Lung microvascular endothelial cell (primary cell): ENCODE data around the gene CAPN5. TPM values are rescaled to one million over a fixed set of nuclear protein-coding genes. Genes with fewer than 3 reads are reported as not detected.
"Not testable (repeated sequence)": the region's sequence is repeated elsewhere in the genome, so short reads cannot be mapped to it uniquely, and the experiment has no call there.

Experiments
- DNase-seq, 2 donors: peaks; one replicate each; pipeline versions ENCODE4 v3.0.0 to v3.0.0-alpha.2; 2010; ENCODE audit warnings: low read depth in 2 of 2
- total RNA-seq: library from RNA; depleted of rRNA; stranded (reverse); fragments of >200 nt; gene quantifications from 2 replicates; pipeline ENCODE4 v1.2.1, GENCODE V29; 2014

CAPN5 gene
- total RNA-seq, 1 donor from 2014 or later: 1.8 TPM

DNA sequence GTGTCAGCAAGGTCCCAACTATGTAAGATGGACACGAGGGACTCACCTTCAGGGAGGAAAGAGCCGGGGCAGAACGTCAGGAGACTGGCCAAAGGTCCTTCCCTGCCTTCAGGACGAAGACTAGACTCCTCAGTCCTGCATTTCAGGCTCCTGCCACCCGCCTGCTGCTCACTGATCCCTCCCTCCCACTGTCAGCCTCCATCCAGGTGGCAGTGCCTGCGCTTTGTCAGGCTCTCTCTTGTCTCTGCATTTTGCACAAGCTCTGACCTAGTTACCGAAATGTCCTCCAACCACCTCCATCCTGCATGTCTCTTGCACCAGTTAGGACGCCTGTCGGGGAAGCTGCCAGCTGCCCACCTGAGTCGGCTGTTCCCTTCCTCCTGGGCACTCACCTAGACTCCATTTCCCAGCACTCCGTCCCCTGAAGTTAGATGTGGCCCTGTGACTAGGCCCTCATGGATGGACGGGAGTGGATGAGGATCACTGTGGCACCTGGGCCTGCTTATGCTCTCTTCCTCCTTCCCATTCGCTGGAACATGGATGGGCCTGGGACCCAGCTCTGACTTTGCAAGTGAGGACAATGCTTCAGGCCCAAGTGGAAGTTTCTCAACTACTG is 24.6 kb upstream of the CAPN5 start:
- no peak for DNase-seq

DNA sequence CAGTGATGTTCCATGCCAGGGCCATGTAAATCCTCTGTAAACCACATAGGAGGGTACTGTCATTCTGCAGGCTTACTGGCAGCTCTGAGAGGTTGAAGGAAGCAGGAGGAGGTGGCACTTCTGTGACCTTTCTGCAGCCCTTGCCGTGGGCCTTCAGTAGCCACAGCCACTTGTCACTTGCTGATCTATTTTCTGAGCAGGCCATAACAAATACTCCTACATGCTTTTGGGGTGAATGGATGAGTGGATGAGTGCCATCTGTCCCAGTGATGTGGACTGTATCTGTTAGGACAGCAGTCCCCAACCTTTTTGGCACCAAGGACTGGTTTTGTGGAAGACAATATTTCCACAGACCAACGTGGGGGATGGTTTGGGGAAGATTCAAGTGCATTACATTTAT is 22.4 kb upstream of the CAPN5 start:
- DNase-seq: no peak

DNA sequence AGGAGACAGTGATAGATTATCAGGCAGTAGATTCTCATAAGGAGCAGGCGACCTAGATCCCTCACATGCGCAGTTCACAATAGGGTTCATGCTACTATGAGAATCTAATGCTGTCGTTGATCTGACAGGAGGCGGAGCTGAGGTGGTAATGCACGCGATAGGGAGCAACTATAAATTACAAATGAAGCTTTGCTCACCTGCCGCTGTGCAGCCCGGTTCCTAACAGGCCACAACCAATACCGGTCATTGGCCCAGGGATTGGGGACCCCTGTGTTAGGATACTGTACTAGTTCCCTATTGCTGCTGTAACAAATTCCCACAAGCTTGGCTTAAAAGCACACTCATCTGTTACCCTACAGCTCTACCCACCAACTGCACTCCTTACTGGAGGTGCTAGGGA is 21.9 kb upstream of the CAPN5 start:
- no peak for DNase-seq

DNA sequence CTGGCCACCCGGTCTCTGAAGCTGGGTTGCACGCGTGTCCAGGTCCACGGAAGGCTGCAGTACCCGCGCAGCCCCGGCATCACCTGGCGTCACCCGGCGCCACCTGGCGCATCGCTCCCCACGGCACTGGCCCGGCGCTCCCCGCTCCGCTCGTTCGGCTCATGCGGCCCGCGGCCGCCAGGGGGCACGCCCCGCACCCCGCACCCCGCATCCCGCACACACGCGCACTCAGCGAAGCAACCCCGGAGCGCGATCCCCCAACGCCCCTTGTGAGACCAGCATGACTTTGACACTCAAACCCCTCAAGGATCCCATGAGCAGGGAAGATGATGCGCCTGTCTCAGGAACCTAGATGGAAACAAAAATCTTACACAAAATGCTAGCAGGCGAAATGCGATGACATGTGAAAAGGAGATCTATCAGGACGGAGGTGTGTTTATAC is 20.7 kb upstream of the CAPN5 start:
- peak; percentile 14 to 50 for DNase-seq

DNA sequence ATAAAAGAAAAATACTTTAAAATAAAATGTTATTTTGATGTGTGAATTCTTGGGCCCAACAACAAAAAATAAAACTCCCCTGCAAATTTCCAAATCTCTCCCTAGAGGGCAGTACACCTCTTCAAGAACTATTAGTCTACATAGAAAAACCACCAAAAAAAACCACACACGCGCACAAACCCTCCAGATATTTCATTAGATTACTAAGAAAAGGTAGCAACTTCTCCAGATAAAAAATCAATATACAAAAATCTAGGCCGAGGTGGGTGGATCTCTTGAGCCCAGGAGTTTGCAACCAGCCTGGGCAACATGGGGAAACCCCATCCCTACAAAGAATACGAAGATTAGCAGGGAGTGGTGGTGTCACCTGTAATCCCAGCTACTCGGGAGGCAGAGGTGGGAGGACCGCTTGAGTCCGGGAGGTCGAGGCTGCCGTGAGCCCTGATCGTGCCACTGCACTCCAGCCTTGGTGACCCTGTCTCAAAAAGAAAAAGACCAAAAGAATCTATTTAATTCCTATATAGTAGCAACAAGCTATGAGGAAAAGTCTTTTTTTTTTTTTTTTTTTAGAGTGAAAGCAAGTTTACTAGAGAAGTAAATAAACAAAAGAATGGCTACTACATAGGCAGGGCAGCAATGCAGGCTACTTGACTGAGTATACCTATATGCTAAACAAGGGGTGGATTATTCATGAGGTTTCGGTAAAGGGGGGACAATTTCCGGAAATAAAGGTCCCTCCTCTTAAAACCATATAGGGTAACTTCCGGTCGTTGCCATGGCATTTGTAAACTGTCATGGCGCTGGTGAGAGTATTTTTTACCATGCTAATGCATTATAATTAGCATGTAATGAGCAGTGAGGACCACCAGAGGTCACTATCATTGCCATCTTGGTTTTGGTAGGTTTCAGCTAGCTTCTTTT is 19.5 kb upstream of the CAPN5 start:
- DNase-seq: peak; percentile 94

DNA sequence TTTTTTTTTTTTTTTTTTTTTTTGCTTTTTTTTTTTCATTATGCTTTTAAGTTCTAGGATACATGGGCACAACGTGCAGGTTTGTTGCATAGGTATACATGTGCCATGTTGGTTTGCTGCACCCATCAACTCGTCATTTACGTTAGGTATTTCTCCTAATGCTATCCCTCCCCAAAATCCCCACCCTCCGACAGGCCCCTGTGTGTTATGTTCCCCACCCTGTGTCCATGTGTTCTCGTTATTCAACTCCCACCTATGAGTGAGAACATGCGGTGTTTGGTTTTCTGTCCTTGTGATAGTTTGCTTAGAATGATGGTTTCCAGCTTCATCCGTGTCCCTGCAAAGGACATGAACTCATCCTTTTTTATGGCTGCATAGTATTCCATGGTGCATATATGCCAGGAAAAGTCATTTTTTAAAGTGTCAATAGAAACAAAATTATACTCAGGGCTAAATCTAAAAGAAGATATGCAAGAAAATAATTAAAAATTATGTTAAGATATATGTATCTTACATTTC is 18.8 kb upstream of the CAPN5 start:
- not testable (repeated sequence) for DNase-seq

DNA sequence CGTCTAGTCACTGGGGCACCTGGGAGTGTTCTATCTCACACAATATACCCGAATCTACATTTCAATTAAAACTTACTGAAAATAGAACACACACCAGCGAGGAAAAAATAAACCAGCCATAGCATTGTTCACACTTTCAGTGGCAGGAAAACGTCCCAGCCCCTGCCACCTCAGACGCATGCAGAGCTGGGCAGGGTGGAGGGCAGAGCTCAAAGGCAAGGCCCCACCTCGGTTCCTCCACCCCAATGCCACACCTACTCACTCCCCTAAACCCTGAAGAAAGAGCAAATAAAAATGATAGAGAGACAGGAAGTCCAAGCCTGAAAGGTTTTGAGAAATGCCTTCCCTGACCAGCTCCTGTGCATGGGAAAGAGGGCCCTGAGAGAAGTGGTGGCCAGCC is 17.7 kb upstream of the CAPN5 start:
- DNase-seq: no peak

DNA sequence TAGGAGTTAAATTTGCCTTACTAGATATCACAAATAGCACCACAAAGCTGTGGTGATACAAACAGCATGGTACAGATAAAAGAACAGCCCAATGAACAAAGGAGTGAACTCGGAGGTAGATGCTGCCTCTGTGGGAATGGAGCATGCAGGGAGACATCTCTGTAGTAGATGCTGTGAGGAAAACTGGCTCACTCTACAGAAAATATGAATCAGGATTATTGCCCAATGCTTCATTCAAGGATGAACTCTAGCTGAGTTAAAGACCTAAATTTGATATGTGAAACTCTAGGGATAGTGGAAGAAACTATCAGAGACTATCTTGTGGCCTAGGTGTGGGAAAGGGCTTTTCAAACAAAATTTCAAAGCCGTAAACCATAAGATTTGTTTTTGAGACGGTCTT is 15.3 kb upstream of the CAPN5 start:
- DNase-seq: no peak

DNA sequence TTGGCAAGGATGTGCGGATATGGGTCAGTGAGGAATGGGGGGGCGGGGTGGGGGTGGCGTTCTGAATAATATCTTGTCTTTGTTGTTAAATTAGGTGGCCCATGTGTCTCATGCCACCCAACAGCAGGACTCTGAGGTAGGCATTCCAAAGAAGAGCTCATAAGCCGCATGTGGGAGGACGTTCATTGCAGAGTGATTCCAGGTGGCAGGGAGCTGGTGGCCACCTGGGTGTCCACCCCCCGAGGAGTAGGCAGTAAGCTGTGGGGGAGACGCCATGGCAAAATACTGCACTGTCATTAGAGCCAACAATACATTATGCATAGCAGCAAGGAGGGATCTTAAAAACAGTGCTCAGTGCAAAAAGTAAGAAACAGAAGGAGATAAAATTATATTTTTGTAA is 14.3 kb upstream of the CAPN5 start:
- DNase-seq: no peak

DNA sequence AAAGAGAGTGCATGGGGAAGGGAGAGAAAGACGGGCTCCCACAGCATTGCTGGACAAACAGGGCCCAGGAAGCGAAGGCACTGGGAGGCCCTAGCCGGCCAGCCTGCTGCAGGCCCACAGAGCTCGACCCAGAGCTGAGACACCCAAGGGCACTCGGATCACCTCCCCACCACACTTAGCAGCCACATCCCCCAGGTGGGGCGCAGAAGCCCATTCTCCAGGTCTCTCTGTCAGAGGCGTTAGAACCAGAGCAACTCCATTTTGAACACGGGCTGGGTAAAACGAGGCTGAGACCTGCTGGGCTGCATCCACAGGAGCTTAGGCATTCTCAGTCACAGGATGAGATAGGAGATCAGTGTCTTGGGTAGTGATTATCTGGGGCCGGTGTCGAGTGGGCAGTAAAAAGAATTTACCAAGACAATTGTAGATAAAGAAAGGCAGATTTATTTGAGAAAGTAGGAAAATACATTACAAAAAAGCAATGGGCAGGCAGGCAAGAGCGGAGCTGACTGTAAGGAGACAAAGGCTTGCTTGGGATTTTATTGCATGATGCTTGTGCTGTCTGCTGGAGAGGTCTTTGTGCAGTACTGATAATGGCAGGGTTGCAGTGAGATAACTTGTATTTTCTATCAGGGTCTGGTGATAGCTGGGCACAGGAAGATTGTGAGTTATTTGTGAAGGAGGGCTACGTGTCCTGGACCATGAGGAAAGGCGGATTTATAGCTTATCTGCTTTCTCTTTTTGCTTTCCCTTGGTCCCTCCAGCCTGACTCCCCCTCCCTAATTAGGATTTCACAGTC is 13.4 kb upstream of the CAPN5 start:
- DNase-seq: no peak

DNA sequence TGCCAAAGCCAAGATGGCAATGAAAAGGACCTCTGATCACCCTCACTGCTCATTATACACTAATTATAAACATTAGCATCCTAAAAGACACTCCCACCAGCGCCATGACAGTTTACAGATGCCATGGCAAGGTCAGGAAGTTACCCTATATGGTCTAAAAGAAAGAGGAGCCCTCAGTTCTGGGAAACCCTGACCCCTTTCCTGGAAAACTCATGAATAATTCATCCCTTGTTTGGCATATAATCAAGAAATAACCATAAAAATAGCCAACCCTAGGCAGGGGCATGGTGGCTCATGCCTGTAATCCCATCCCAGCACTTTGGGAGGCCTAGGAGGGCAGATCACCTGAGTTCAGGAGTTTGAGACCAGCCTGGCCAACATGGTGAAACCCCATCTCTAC is 12.7 kb upstream of the CAPN5 start:
- DNase-seq: no peak

DNA sequence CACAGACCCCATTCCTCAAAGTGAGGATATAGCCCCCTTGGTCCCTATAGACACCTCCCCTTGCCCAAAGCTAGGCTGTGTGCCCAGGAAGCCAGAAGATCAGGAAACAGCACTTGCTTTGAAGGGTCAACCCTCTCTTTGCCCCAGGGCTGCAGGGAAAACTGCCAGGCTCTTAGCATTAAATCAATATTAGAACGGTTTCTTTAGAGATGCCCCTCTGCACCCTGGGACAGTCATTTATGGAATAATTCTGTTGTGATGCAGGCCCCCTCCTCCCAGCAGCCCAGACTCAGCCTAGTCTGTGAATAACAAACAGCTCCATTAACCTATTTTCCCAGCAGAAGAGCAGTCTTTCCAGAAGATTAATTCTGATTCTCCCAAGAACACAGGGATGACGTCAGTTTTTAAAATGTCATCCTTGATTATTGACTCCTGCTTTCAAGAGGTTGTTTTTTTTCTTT is 11.6 kb upstream of the CAPN5 start:
- no peak for DNase-seq

DNA sequence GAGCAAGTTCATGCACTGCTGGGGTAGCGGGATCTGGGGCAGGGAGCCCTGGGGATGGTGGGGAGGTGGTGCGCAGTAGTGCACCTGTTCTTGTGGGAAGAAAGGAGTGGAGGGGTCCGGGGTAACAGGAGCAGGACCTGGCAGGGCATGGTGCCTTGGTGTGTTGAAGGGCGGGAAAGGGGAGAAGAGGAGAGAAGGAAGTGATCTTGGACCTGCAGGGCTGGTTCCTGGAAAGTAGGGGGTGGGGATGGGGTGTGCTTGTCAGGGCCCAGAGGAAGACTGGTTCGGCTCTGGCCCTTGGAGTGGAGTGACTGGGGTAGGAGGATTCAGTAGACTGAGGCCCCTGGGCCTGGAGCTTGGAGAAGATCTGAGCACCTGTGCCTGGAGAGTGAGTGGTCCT is 10.9 kb upstream of the CAPN5 start:
- DNase-seq: no peak

DNA sequence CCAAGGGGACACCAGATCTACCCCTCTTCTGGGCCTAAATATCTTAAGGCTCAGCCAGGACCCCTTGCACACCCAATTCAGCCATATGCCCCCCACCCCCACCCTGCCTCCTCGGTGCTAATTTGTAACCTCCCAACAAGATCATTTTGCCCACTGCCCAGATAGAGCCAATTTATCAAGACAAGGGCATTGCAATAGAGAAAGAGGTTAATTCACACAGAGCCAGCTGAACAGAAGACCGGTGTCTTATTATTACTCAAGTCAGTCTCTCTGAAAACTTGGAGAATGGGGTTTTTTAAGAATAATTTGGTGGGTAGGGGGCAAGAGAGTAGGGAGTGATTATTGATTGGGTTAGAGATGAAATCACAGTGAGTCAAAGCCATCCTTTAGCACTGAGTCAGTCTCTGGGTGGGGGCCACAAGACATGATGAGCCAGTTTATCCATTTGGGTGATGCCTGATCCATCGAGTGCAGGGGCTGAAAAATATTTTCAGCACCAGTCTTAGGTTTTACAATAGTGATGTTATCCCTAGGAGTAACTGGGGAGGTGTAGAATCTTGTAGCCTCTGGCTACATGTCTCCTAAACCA is 9.9 kb upstream of the CAPN5 start:
- DNase-seq: no peak

DNA sequence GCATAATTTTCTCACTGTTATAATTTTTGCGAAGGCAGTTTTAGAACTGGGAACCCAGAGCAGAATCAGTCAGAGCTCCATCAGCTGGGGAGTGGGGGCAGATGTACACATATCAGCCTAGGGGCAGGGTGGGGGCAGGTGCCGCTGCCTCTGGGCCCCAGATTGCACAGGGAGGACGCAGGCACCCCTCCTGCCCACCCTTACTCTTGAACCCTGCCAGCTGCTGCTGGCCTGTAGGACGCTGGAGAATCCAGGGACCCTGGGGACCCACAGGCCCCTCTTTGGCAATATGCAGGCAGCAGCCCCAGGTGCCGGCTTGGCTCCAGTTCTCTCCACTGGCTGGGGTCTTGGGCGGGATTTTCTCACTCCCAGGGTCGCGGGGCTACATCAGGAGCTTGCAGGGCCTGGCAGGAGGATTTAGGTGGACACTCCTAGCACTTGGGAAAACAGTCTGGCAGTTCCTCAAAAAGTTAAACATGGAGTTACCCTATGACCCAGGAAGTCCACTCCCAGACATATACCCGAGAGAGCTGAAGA is 8.8 kb upstream of the CAPN5 start:
- DNase-seq: no peak

DNA sequence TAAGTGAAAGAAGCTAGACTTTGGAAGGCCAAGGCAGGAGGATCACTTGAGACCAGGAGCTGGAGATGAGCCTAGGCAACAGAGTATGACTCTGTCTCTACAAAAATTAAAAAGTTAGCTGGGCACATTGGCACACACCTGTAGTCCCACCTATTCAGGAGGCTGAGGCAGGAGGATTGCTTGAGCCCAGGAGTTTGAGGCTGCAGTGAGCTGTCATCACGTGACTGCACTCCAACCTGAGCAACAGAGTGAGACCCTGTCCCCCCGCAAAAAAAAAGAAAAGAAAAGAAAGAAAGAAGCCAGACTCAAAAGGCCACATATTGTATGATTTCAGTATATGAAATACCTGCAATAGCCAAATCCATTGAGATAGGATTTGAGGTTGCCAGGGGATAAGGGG is 7.9 kb upstream of the CAPN5 start:
- DNase-seq: no peak

DNA sequence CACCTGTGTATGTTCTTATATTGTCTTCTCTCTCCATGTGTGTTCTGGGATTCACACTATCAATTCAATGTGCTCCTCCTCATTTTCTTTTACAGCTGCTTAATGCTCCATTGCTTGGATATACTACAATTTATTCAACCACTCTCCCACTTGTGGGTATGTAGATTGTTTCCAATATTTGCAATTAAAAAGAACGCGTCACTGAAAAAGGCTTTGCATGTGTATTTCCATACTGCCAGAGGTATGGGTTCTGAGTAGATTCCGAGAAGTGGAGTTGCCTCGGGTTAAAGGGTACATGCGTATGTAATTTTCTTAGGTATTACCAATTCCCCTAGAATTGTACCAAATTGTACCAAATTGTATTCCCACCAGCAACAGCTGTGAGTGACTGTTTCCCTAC is 7.0 kb upstream of the CAPN5 start:
- DNase-seq: no peak

DNA sequence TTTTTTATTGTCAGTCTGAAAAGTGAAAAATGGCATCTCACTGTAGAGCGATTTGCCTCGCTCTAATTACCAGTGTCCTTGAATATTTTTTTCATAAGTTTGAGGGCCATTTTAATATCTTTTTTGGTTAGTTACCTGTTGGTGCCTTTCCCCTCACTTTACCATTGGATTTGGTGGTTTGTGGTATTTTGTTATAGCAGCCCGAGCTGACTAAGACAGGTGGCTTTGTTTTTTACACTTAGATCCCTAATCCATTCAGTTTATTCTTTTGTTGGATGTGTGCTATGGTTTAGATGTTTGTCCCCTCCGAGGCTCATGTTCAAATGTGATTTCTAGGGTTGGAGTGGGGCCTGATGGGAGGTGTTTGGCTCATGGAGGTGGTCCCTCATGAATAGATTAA is 6.5 kb upstream of the CAPN5 start:
- no peak for DNase-seq

DNA sequence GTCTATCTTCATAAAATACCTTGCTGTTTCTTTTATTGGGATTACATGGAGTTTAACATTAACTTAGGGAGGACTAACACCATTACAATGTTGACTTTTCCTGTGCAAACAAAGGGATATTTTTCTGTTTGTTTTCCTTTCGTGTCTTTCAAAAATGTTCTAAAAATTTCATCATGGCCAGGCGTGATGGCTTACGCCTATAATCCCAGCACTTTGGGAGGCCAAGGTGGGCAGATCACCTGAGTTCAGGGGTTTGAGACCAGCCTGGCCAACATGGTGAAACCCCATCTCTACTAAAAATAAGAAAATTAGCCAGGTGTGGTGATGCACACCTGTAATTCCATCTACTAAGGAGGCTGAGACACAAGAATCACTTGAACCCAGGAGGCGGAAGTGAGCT is 5.5 kb upstream of the CAPN5 start:
- DNase-seq: not testable (repeated sequence)

DNA sequence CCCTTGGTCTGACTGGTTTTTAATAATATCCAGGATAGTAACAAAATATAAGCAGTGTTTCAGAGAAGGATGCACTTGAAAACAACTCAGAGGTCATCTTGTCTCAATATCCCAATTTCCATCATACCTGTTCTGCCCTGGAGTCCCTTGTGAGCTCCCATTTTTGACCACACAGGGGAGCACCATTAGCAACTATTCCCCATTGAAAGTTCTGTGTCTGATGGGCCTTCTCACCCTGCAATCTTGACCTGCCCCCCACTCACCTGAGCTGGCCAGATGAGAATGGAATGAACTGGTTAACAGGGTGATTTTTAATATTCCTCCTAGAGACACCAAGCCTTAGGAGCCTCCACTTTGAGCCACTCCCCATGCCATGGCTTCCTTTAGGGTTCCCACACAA is 3.8 kb upstream of the CAPN5 start:
- peak in 1 of 2 donors; percentile 15 for DNase-seq

DNA sequence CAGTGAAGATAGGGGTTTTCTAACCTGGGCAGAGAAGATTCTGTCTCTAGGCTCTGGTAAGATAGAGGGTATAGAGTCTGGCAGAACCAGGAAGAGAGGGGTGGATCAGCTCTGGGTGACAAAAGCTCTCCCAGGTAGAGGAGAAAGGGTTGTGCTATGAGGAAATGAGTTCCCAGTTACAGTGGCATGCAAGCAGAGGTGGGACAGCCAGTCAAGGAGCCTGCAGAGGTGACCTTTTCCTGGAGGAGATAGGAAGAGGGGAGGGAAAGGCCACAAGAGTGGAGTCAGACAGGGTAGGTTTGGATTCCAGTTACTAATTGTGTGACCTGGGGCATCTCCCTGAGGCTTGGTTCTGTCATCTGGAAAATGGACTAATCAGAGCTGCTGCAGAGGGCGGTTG is 3.4 kb upstream of the CAPN5 start:
- no peak for DNase-seq
